Hematopoietic multipotent progenitor cell treated with erythropoietin and hydrocortisone succinate and interleukin-3 and kit ligand, for 15 days (in vitro differentiated cells): ENCODE results near the gene UHMK1.
A peak's percentile ranks its signal among the peaks of the same experiment; 100 is the strongest.
"Not testable (repeated sequence)": the region's sequence is repeated elsewhere in the genome, so short reads cannot be mapped to it uniquely, and the experiment has no call there.

Source experiments
- DNase-seq: peaks from one replicate; pipeline ENCODE4 v3.0.0-alpha.2; 2015; ENCODE audit warnings: low spot score

The UHMK1 gene

GRCh38 chr1:162497723-162498495 lies at the start of gene UHMK1:
Gene UHMK1 (plus strand): TSS chr1:162497818. CDS start chr1:162498001, 183 bp downstream.
- peak; percentile 92 for DNase-seq

GRCh38 chr1:162454361-162454760 lies 43.3 kb upstream of the UHMK1 start:
- DNase-seq, result not testable (repeated sequence)

GRCh38 chr1:162456323-162456722 lies 41.3 kb upstream of the UHMK1 start:
- DNase-seq, result no peak

GRCh38 chr1:162458236-162458635 lies 39.4 kb upstream of the UHMK1 start:
- no peak for DNase-seq

- not testable (repeated sequence) for DNase-seq
Measured at GRCh38 chr1:162462425-162462824, 35.2 kb upstream of the UHMK1 start.

- DNase-seq, result no peak
Measured at GRCh38 chr1:162463021-162463420, 34.6 kb upstream of the UHMK1 start.

GRCh38 chr1:162466797-162467196 lies 30.8 kb upstream of the UHMK1 start:
- no peak for DNase-seq

- no peak for DNase-seq
Measured at GRCh38 chr1:162470216-162470615, 27.4 kb upstream of the UHMK1 start.

- DNase-seq, result no peak
Measured at GRCh38 chr1:162471290-162471853, 26.2 kb upstream of the UHMK1 start.

GRCh38 chr1:162475089-162475488 lies 22.5 kb upstream of the UHMK1 start:
- DNase-seq, result no peak

GRCh38 chr1:162475539-162476185 lies 22.0 kb upstream of the UHMK1 start:
- DNase-seq, result no peak

GRCh38 chr1:162476620-162477019 lies 21.0 kb upstream of the UHMK1 start:
- no peak for DNase-seq

- DNase-seq, result no peak
Measured at GRCh38 chr1:162485236-162485635, 12.4 kb upstream of the UHMK1 start.

GRCh38 chr1:162487241-162487640 lies 10.4 kb upstream of the UHMK1 start:
- no peak for DNase-seq

GRCh38 chr1:162488219-162488618 lies 9.4 kb upstream of the UHMK1 start:
- no peak for DNase-seq

- DNase-seq, result not testable (repeated sequence)
Measured at GRCh38 chr1:162495531-162496233, 1.9 kb upstream of the UHMK1 start.

- DNase-seq, result no peak
Measured at GRCh38 chr1:162497104-162497722, 405 bp upstream of the UHMK1 start.

GRCh38 chr1:162498496-162498810 lies 835 bp downstream of the UHMK1 start:
- no peak for DNase-seq

- no peak for DNase-seq
Measured at GRCh38 chr1:162500805-162501204, 3.2 kb downstream of the UHMK1 start.

- DNase-seq, result no peak
Measured at GRCh38 chr1:162502077-162502476, 4.5 kb downstream of the UHMK1 start.

- no peak for DNase-seq
Measured at GRCh38 chr1:162502928-162503327, 5.3 kb downstream of the UHMK1 start.

GRCh38 chr1:162527314-162527713 lies 29.7 kb downstream of the UHMK1 start:
- no peak for DNase-seq
